Keratinocyte (primary cell): ENCODE results near the gene EIF2S3B. TPM values are rescaled to one million over a fixed set of nuclear protein-coding genes. Genes with fewer than 3 reads are reported as not detected.

Source experiments
- DNase-seq: peaks from one replicate; pipeline ENCODE4 v3.0.0-alpha.2; 2011; ENCODE audit warnings: low read depth, missing footprints, low spot score
- FAIRE-seq: peaks from 2 replicates; lab custom pipeline; 2011; peaks lifted over from hg19 to GRCh38; lab: Jason Lieb, UNC
- H2AFZ ChIP-seq: 2 replicates; pipeline ENCODE4 v1.6.0; 2012; ENCODE audit warnings: low read length, control low read depth, inconsistent platforms; ENCODE audit not compliant: control insufficient read depth
- H3K27ac ChIP-seq: 2 replicates; pipeline ENCODE4 v1.5.1; 2011; ENCODE audit warnings: low read length; ENCODE audit not compliant: control insufficient read depth, insufficient read depth
- H3K27me3 ChIP-seq: 3 replicates; pipeline ENCODE4 v1.6.0; 2011; ENCODE audit warnings: low read length; ENCODE audit not compliant: control insufficient read depth, insufficient read depth; ENCODE audit errors: extremely low read depth
- H3K36me3 ChIP-seq, 2 experiments: 2 replicates in 1 of 2; 3 replicates in 1 of 2; pipeline ENCODE4 v1.5.1; 2011; ENCODE audit warnings: low read length in 2 of 2, mild to moderate bottlenecking in 1 of 2; ENCODE audit not compliant: control insufficient read depth in 2 of 2, insufficient read depth in 2 of 2; ENCODE audit errors: extremely low read depth in 1 of 2
- H3K4me1 ChIP-seq: 3 replicates; pipeline ENCODE4 v1.5.1; 2011; ENCODE audit warnings: low read length; ENCODE audit not compliant: control insufficient read depth, insufficient read depth; ENCODE audit errors: extremely low read depth
- H3K4me2 ChIP-seq: 3 replicates; pipeline ENCODE4 v1.6.0; 2011; ENCODE audit warnings: low read depth, low read length; ENCODE audit not compliant: control insufficient read depth, insufficient read depth; ENCODE audit errors: extremely low read depth
- H3K4me3 ChIP-seq, 3 experiments: fragments of 200-600 bp in 1 of 3; sonication (generic) in 1 of 3; 2 replicates in 2 of 3; 3 replicates in 1 of 3; pipeline ENCODE4 v1.5.1; 2011 to 2016; ENCODE audit warnings: low read length in 3 of 3, mild to moderate bottlenecking in 3 of 3, control low read depth in 2 of 3, inconsistent platforms in 1 of 3, low read depth in 1 of 3, mixed read lengths in 1 of 3, mixed run types in 1 of 3, moderate library complexity in 1 of 3; ENCODE audit not compliant: control insufficient read depth in 2 of 3, insufficient read depth in 2 of 3; ENCODE audit errors: extremely low read depth in 1 of 3
- H3K79me2 ChIP-seq: 2 replicates; pipeline ENCODE4 v1.6.0; 2012; ENCODE audit warnings: low read length; ENCODE audit not compliant: control insufficient read depth, insufficient read depth
- H3K9ac ChIP-seq: 3 replicates; pipeline ENCODE4 v1.6.0; 2011; ENCODE audit warnings: low read length; ENCODE audit not compliant: control insufficient read depth, insufficient read depth; ENCODE audit errors: extremely low read depth
- H3K9me1 ChIP-seq: 3 replicates; pipeline ENCODE4 v1.6.0; 2011; ENCODE audit warnings: low read length; ENCODE audit not compliant: control insufficient read depth, insufficient read depth; ENCODE audit errors: extremely low read depth
- H3K9me3 ChIP-seq: 2 replicates; pipeline ENCODE4 v1.5.1; 2012; ENCODE audit warnings: low read depth, low read length; ENCODE audit not compliant: control insufficient read depth
- H4K20me1 ChIP-seq: 3 replicates; pipeline ENCODE4 v1.6.0; 2011; ENCODE audit warnings: low read length; ENCODE audit not compliant: control insufficient read depth, insufficient read depth; ENCODE audit errors: extremely low read depth
- CTCF ChIP-seq, 3 experiments: IDR thresholded peaks in 1 of 3; conservative IDR thresholded peaks in 1 of 3; optimal IDR thresholded peaks in 1 of 3; 2 replicates in 2 of 3; 3 replicates in 1 of 3; pipeline versions ENCODE3 to v1.5.1; 2011; ENCODE audit warnings: low read length in 3 of 3, mild to moderate bottlenecking in 3 of 3, moderate library complexity in 2 of 3, control low read depth in 1 of 3, inconsistent platforms in 1 of 3; ENCODE audit not compliant: insufficient read depth in 2 of 3; ENCODE audit errors: extremely low read depth in 1 of 3
- EZH2 ChIP-seq: IDR thresholded peaks from one replicate; pipeline ENCODE4 v1.6.1; 2012; ENCODE audit warnings: inconsistent platforms, mild to moderate bottlenecking, low read length, moderate library complexity
- dilution Hi-C: fragments of 300-500 bp; cut with MboI; formaldehyde crosslinking; loops from one replicate; pipeline ENCODE4 v1.7.0; 2020; ENCODE audit warnings: low sequenced_read_pairs; ENCODE audit not compliant: extremely low pct_ligation_motif_present
- polyA plus RNA-seq, 5 experiments: library from polyadenylated mRNA; depleted of rRNA in 3 of 5; stranded (reverse) in 3 of 5; stranded (forward) in 1 of 5; unstranded in 1 of 5; fragments of >200 nt; gene quantifications; 1 replicate in 1 of 5; 2 replicates in 3 of 5; 3 replicates in 1 of 5; pipeline versions ENCODE4 v1.2.1 to v1.2.3, GENCODE V29; 2011 to 2012; ENCODE audit warnings: missing spikeins in 2 of 5, low read depth in 1 of 5, low replicate concordance in 1 of 5

Gene EIF2S3B
- polyA plus RNA-seq, 1 donor (not counting 4 experiments of a cell fraction or from before 2014, with no cell fraction given): 0.66 TPM

- dilution Hi-C loops: no loop called here
- no peak overlapping the region for H3K4me3 ChIP-seq
- H4K20me1 ChIP-seq: no peaks in the 10 kb centered on the region
- FAIRE-seq (no peak), DNase-seq (no peak)
- TF ChIP-seq CTCF (optimal IDR thresholded peaks at IDR 0.05 in 1 of 3, IDR thresholded peaks at IDR 0.05 in 1 of 3, conservative IDR thresholded peaks at IDR 0.05 in 1 of 3; ENCODE audit: extremely low read depth in 1 of 3, insufficient read depth in 2 of 3, low read length in 3 of 3) (no peak), EZH2 (no peak)
- no peak overlapping the region for H3K9ac ChIP-seq
- H3K4me1 ChIP-seq: no peaks in the 10 kb centered on the region
- H3K36me3 ChIP-seq: no peaks in the 10 kb centered on the region
- no peak overlapping the region for H2AFZ ChIP-seq
- no peak overlapping the region for H3K4me2 ChIP-seq
- no peak overlapping the region for H3K27ac ChIP-seq
- H3K9me1 ChIP-seq: no peaks in the 10 kb centered on the region
- H3K9me3 ChIP-seq: no peaks in the 10 kb centered on the region
- no peaks in the 10 kb centered on the region for H3K27me3 ChIP-seq
- H3K79me2 ChIP-seq: no peaks in the 10 kb centered on the region
These were observed 49.2 kb downstream of the EIF2S3B start for GRCh38 chr12:10554756-10555481.

GRCh38 chr12:10557329-10557728 lies 51.6 kb downstream of the EIF2S3B start:
- Histone ChIP-seq H3K4me1 (no peaks in the 10 kb centered on the region), H2AFZ (no peak overlapping the region)
- dilution Hi-C loops: no loop called here

More at GRCh38 chr12:10557329-10557728, 51.6 kb downstream of the EIF2S3B start:
- no peaks in the 10 kb centered on the region for H4K20me1 ChIP-seq
- FAIRE-seq (peak; percentile 17), DNase-seq (no peak)
- H3K4me3 ChIP-seq: no peak overlapping the region
- no peaks in the 10 kb centered on the region for H3K36me3 ChIP-seq
- no peak overlapping the region for H3K4me2 ChIP-seq
- H3K27ac ChIP-seq: no peak overlapping the region
- no peaks in the 10 kb centered on the region for H3K27me3 ChIP-seq
- TF ChIP-seq EZH2 (no peak), CTCF (optimal IDR thresholded peaks at IDR 0.05 in 1 of 3, IDR thresholded peaks at IDR 0.05 in 1 of 3, conservative IDR thresholded peaks at IDR 0.05 in 1 of 3; ENCODE audit: extremely low read depth in 1 of 3, insufficient read depth in 2 of 3, low read length in 3 of 3) (no peak)
- no peak overlapping the region for H3K9ac ChIP-seq
- H3K79me2 ChIP-seq: no peaks in the 10 kb centered on the region
- H3K9me3 ChIP-seq: no peaks in the 10 kb centered on the region
- no peaks in the 10 kb centered on the region for H3K9me1 ChIP-seq
